ENCODE measurements around the gene IFRD2. TPM values are rescaled to one million over a fixed set of nuclear protein-coding genes. Genes with fewer than 3 reads are reported as not detected.
A peak's percentile ranks its signal among the peaks of the same experiment; 100 is the strongest.
"Not testable (repeated sequence)": the region's sequence is repeated elsewhere in the genome, so short reads cannot be mapped to it uniquely, and the experiment has no call there.

Gene IFRD2
- total and polyA plus RNA-seq, 4 experiments from 2014 or later: 58.6 to 84.7 (median 63.7) TPM

GRCh38 chr3:50287262-50287661, 5.0 kb downstream of the IFRD2 start:
- H3K4me1 ChIP-seq (ENCODE audit: insufficient read depth, low read length): peaks cover 16% of the 10 kb centered on the region
- CTCF ChIA-PET (ENCODE audit: partially characterized antibody): no interaction called here
- peak overlapping the region in 1 of 8 donors; percentile 25 for H3K4me3 Mint-ChIP-seq
- no peaks in the 10 kb centered on the region for H3K27me3 Mint-ChIP-seq
- no peak for DNase-seq
- H3K4me3 ChIP-seq (ENCODE audit: low read length in 2 of 2): no peak overlapping the region
- no peak overlapping the region for H3K27ac ChIP-seq (ENCODE audit: low read depth, low read length)
- POLR2A ChIA-PET (ENCODE audit: partially characterized antibody): interaction anchor here (1.3 kb wide), 1 partner anchor 10 kb away, joined by 3 read pairs; no protein-coding TSS in a partner anchor
- no peaks in the 10 kb centered on the region for H3K9me3 ChIP-seq (ENCODE audit: control insufficient read depth in 1 of 2, low read length in 2 of 2)
- H3K36me3 Mint-ChIP-seq: peaks cover 0 to 25% of the 10 kb centered on the region in 2 donors
- intact Hi-C loops (cut with micrococcal nuclease): no loop called here
- no peaks in the 10 kb centered on the region for H3K9me3 Mint-ChIP-seq
- peaks cover 5 to 16% (median 9%) of the 10 kb centered on the region in 4 donors for H3K4me1 Mint-ChIP-seq
- H3K27ac Mint-ChIP-seq: peak overlapping the region in 1 of 7 donors; percentile 15
- H3K36me3 ChIP-seq (ENCODE audit: insufficient read depth, low read length): peaks cover 25% of the 10 kb centered on the region
- H3K27me3 ChIP-seq (ENCODE audit: insufficient read depth, low read length): no peaks in the 10 kb centered on the region

GRCh38 chr3:50286322-50287227, 5.7 kb downstream of the IFRD2 start:
- Histone ChIP-seq H3K4me3 (ENCODE audit: low read length in 2 of 2) (no peak overlapping the region), H3K9me3 (ENCODE audit: control insufficient read depth in 1 of 2, low read length in 2 of 2) (no peaks in the 10 kb centered on the region), H3K4me1 (ENCODE audit: insufficient read depth, low read length) (peaks cover 13% of the 10 kb centered on the region), H3K36me3 (ENCODE audit: insufficient read depth, low read length) (peaks cover 25% of the 10 kb centered on the region), H3K27me3 (ENCODE audit: insufficient read depth, low read length) (no peaks in the 10 kb centered on the region), H3K27ac (ENCODE audit: low read depth, low read length) (no peak overlapping the region)
- H3K4me1 Mint-ChIP-seq: peaks cover 4 to 12% (median 8%) of the 10 kb centered on the region in 4 donors
- intact Hi-C loops (cut with micrococcal nuclease): no loop called here
- no peak overlapping the region for H3K4me3 Mint-ChIP-seq
- ChIA-PET POLR2A (ENCODE audit: partially characterized antibody) (interaction anchor here (1.3 kb wide), 1 partner anchor 11 kb away, joined by 3 read pairs; no protein-coding TSS in a partner anchor), CTCF (ENCODE audit: partially characterized antibody) (no interaction called here)
- no peak overlapping the region for H3K27ac Mint-ChIP-seq
- peaks cover 0 to 25% of the 10 kb centered on the region in 2 donors for H3K36me3 Mint-ChIP-seq
- peak in 1 of 5 donors; percentile 7 for DNase-seq
- H3K27me3 Mint-ChIP-seq: no peaks in the 10 kb centered on the region
- H3K9me3 Mint-ChIP-seq: no peaks in the 10 kb centered on the region

GRCh38 chr3:50284121-50284520, 8.1 kb downstream of the IFRD2 start:
- H3K4me3 Mint-ChIP-seq; intact Hi-C loops (cut with micrococcal nuclease); H3K9me3 ChIP-seq (ENCODE audit: control insufficient read depth in 1 of 2, low read length in 2 of 2); H3K27me3 ChIP-seq (ENCODE audit: insufficient read depth, low read length); H3K27ac ChIP-seq (ENCODE audit: low read depth, low read length); H3K27ac Mint-ChIP-seq; H3K27me3 Mint-ChIP-seq; H3K4me1 ChIP-seq (ENCODE audit: insufficient read depth, low read length); H3K9me3 Mint-ChIP-seq; DNase-seq; H3K4me3 ChIP-seq (ENCODE audit: low read length in 2 of 2); H3K4me1 Mint-ChIP-seq: not testable (repeated sequence)
- ChIA-PET CTCF (ENCODE audit: partially characterized antibody) (interaction anchor here (0.6 to 1.3 kb wide), 6 partner anchors 14 to 810 kb away, joined by 3 to 4 read pairs (median 3); no protein-coding TSS in a partner anchor), POLR2A (ENCODE audit: partially characterized antibody) (interaction anchor here (1.3 kb wide), 1 partner anchor 21 kb away, joined by 3 read pairs; no protein-coding TSS in a partner anchor)
- H3K36me3 ChIP-seq (ENCODE audit: insufficient read depth, low read length): peaks cover 12% of the 10 kb centered on the region
- peaks cover 0 to 14% of the 10 kb centered on the region in 2 donors for H3K36me3 Mint-ChIP-seq

GRCh38 chr3:50279255-50280016, 12.8 kb downstream of the IFRD2 start:
- peaks cover 23% of the 10 kb centered on the region for H3K27me3 ChIP-seq (ENCODE audit: insufficient read depth, low read length)
- Mint-ChIP-seq H3K9me3 (no peaks in the 10 kb centered on the region), H3K4me1 (peaks cover 6 to 18% (median 13%) of the 10 kb centered on the region in 4 donors), H3K27ac (peak overlapping the region in 1 of 7 donors; percentile 66), H3K4me3 (no peak overlapping the region), H3K27me3 (peaks cover 16 to 18% of the 10 kb centered on the region in 2 donors), H3K36me3 (no peaks in the 10 kb centered on the region)
- POLR2A ChIA-PET (ENCODE audit: partially characterized antibody): interaction anchor here (0.6 to 0.7 kb wide), 2 partner anchors 16 to 157 kb away, joined by 3 read pairs; no protein-coding TSS in a partner anchor
- H3K9me3 ChIP-seq (ENCODE audit: control insufficient read depth in 1 of 2, low read length in 2 of 2): no peaks in the 10 kb centered on the region
- peaks cover 21% of the 10 kb centered on the region for H3K4me1 ChIP-seq (ENCODE audit: insufficient read depth, low read length)
- peak in 1 of 5 donors; percentile 29 for DNase-seq
- H3K27ac ChIP-seq (ENCODE audit: low read depth, low read length): no peak overlapping the region
- CTCF ChIA-PET (ENCODE audit: partially characterized antibody): interaction anchor here (1.0 to 1.5 kb wide), 4 partner anchors 19 to 85 kb away, joined by 3 to 6 read pairs (median 4); no protein-coding TSS in a partner anchor
- intact Hi-C loops (cut with micrococcal nuclease): no loop called here
- no peaks in the 10 kb centered on the region for H3K36me3 ChIP-seq (ENCODE audit: insufficient read depth, low read length)
- H3K4me3 ChIP-seq (ENCODE audit: low read length in 2 of 2): no peak overlapping the region

GRCh38 chr3:50278880-50279224, 13.4 kb downstream of the IFRD2 start, which contains the start of gene LSMEM2:
Gene LSMEM2, plus strand, starts transcription at chr3:50279087. Its CDS starts 27 bp downstream, at chr3:50279114.
- Histone ChIP-seq H3K9me3 (ENCODE audit: control insufficient read depth in 1 of 2, low read length in 2 of 2) (no peaks in the 10 kb centered on the region), H3K36me3 (ENCODE audit: insufficient read depth, low read length) (no peaks in the 10 kb centered on the region), H3K4me3 (ENCODE audit: low read length in 2 of 2) (no peak within 1 kb of the TSS), H3K4me1 (ENCODE audit: insufficient read depth, low read length) (peaks cover 27% of the 10 kb centered on the region), H3K27me3 (ENCODE audit: insufficient read depth, low read length) (peaks cover 29% of the 10 kb centered on the region), H3K27ac (ENCODE audit: low read depth, low read length) (no peak within 1 kb of the TSS)
- ChIA-PET POLR2A (ENCODE audit: partially characterized antibody) (interaction anchor here (0.6 kb wide), 1 partner anchor 16 kb away, joined by 3 read pairs; no protein-coding TSS in a partner anchor), CTCF (ENCODE audit: partially characterized antibody) (interaction anchor here (1.0 to 1.5 kb wide), 4 partner anchors 19 to 84 kb away, joined by 3 to 6 read pairs (median 4); no protein-coding TSS in a partner anchor)
- Mint-ChIP-seq H3K9me3 (no peaks in the 10 kb centered on the region), H3K27ac (peak within 1 kb of the TSS in 2 of 7 donors; percentile 12 to 66), H3K4me3 (no peak within 1 kb of the TSS), H3K4me1 (peaks cover 11 to 23% (median 19%) of the 10 kb centered on the region in 4 donors), H3K36me3 (no peaks in the 10 kb centered on the region), H3K27me3 (peaks cover 21 to 23% of the 10 kb centered on the region in 2 donors)
- DNase-seq: peak in 1 of 5 donors; percentile 37
- intact Hi-C loops (cut with micrococcal nuclease): no loop called here

GRCh38 chr3:50278123-50278879, 13.9 kb downstream of the IFRD2 start:
- DNase-seq: no peak
- no peaks in the 10 kb centered on the region for H3K36me3 ChIP-seq (ENCODE audit: insufficient read depth, low read length)
- peaks cover 34% of the 10 kb centered on the region for H3K27me3 ChIP-seq (ENCODE audit: insufficient read depth, low read length)
- H3K27ac Mint-ChIP-seq: peak overlapping the region in 1 of 7 donors; percentile 12
- peaks cover 21 to 23% of the 10 kb centered on the region in 2 donors for H3K27me3 Mint-ChIP-seq
- no peaks in the 10 kb centered on the region for H3K36me3 Mint-ChIP-seq
- peaks cover 11 to 27% (median 19%) of the 10 kb centered on the region in 4 donors for H3K4me1 Mint-ChIP-seq
- H3K27ac ChIP-seq (ENCODE audit: low read depth, low read length): no peak overlapping the region
- H3K4me3 ChIP-seq (ENCODE audit: low read length in 2 of 2): no peak overlapping the region
- intact Hi-C loops (cut with micrococcal nuclease): no loop called here
- H3K4me1 ChIP-seq (ENCODE audit: insufficient read depth, low read length): peaks cover 30% of the 10 kb centered on the region
- no peaks in the 10 kb centered on the region for H3K9me3 Mint-ChIP-seq
- ChIA-PET CTCF (ENCODE audit: partially characterized antibody) (interaction anchor here (1.0 to 1.5 kb wide), 3 partner anchors 20 to 83 kb away, joined by 3 to 5 read pairs (median 4); no protein-coding TSS in a partner anchor), POLR2A (ENCODE audit: partially characterized antibody) (no interaction called here)
- no peaks in the 10 kb centered on the region for H3K9me3 ChIP-seq (ENCODE audit: control insufficient read depth in 1 of 2, low read length in 2 of 2)
- no peak overlapping the region for H3K4me3 Mint-ChIP-seq

Data from CD4-positive, alpha-beta memory T cell (primary cell).